Activated naive CD8-positive, alpha-beta T cell treated with anti-CD3 and anti-CD28 coated beads, Interleukin-2, amount 50 U/mL, for 24 hours (primary cell): ENCODE data around the gene BLTP3B.

Source experiments
- ATAC-seq: fragments of 150-1000 bp; cut with Tn5 transposase; one replicate; pipeline ENCODE4 v1.10.0; 2021
- DNase-seq: peaks from one replicate; pipeline ENCODE4 v3.0.0; 2021
- H3K27ac Mint-ChIP-seq: one replicate; pipeline ENCODE4 v1.8.0; 2021; ENCODE audit warnings: mild to moderate bottlenecking, mixed read lengths
- H3K27me3 Mint-ChIP-seq: one replicate; pipeline ENCODE4 v1.8.0; 2021; ENCODE audit warnings: mixed read lengths
- H3K36me3 Mint-ChIP-seq: one replicate; pipeline ENCODE4 v1.8.0; 2021; ENCODE audit warnings: low read depth, mixed read lengths
- H3K4me1 Mint-ChIP-seq: one replicate; pipeline ENCODE4 v1.8.0; 2021; ENCODE audit warnings: mixed read lengths
- H3K4me3 Mint-ChIP-seq: one replicate; pipeline ENCODE4 v1.8.0; 2021; ENCODE audit warnings: mild to moderate bottlenecking, moderate library complexity, mixed read lengths
- H3K9me3 Mint-ChIP-seq: one replicate; pipeline ENCODE4 v1.8.0; 2021; ENCODE audit warnings: mixed read lengths

BLTP3B gene

DNA sequence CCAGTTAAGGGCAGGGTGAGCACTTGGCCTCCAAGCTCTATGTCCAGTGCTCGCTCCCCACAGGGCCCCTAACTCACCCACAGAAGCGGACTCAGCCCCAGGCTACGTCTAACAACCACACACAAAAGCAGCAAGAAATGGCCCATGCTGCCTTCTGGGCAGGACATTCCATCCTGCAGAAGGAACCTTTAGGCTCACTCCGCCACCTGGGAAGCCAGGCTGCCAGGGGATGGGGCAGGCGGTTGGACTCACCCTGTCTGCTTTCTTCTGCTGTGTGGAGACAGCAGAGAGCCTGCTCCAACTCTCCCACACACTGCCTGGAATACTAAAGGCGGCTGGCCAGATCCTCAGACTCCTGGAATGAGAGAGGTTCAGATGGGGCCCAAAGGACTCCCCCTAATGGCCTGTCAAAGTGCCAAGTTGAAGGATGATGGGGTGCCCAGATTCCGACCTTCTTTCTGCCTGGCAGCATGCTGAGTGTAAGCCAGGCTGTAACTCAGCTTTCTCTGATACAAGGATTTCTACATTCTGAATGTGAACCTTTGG, 27.7 kb upstream of the BLTP3B start:
- no peak overlapping the region for H3K27ac Mint-ChIP-seq
- peaks cover 5% of the 10 kb centered on the region for H3K36me3 Mint-ChIP-seq
- H3K4me3 Mint-ChIP-seq: no peak overlapping the region
- DNase-seq: no peak
- no peaks in the 10 kb centered on the region for H3K27me3 Mint-ChIP-seq
- ATAC-seq: no peak
- H3K9me3 Mint-ChIP-seq: no peaks in the 10 kb centered on the region
- H3K4me1 Mint-ChIP-seq: no peaks in the 10 kb centered on the region

DNA sequence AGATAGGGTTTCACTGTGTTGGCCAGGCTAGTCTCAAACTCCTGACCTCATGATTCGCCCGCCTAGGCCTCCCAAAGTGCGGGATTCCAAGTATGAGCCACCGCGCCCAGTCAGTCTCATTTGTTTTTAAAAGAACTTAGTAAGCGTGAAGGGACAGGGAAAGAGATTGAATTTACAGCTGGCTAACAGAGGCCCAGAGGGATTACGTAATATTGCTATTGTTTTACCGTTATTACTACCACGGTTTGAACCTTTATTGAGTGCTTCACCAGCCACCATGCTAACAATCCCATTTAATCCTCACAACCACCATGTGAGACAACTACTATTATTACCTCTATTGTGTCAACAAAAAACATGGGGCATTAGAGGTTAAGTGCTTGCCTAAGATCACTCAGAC, 26.7 kb upstream of the BLTP3B start:
- ATAC-seq: no peak
- H3K4me1 Mint-ChIP-seq: peaks cover under 1% of the 10 kb centered on the region
- H3K27ac Mint-ChIP-seq: no peak overlapping the region
- no peak overlapping the region for H3K4me3 Mint-ChIP-seq
- H3K27me3 Mint-ChIP-seq: no peaks in the 10 kb centered on the region
- H3K9me3 Mint-ChIP-seq: no peaks in the 10 kb centered on the region
- H3K36me3 Mint-ChIP-seq: peaks cover 5% of the 10 kb centered on the region
- no peak for DNase-seq

DNA sequence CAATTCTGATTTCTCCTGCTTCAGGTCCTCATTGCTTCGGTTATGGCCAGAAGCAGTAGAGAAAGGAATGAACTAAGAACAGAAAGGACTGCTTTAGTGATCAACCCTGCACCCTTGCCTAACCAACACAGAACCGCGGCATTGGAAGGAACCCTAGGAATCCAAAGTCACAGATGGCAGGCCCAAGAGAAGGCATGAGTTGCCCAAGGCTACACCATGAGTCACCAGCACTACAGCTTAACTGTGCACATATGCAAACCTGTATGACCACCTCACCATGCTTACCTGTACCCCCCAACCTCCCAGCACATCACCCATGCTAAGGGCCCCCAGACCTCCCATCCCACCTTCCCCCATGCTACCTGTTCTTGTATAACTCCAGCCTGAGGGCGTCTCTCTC, 25.9 kb upstream of the BLTP3B start:
- ATAC-seq: no peak
- no peaks in the 10 kb centered on the region for H3K9me3 Mint-ChIP-seq
- DNase-seq: no peak
- H3K4me3 Mint-ChIP-seq: no peak overlapping the region
- H3K4me1 Mint-ChIP-seq: peaks cover 8% of the 10 kb centered on the region
- H3K27ac Mint-ChIP-seq: no peak overlapping the region
- no peaks in the 10 kb centered on the region for H3K27me3 Mint-ChIP-seq
- peaks cover 5% of the 10 kb centered on the region for H3K36me3 Mint-ChIP-seq

DNA sequence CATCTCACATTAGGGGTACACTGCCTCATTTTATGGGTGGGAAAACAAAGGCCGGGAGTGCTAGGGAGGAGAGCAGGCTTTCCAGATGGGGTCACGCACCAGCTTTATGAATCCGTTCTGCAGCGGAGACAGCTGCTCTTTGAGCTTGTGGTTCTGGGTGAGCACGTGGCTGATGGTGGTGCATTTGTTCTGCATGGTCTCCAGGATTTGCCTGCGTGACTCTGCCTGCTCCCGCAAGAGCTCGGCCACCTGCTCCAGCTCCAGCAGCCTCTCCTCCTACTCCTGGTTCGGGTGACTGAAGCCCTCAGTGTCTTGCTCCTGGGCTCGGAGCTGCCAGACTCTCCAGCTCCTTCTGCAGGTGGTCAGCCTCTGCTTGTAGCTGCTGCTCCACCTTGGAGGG, 23.6 kb upstream of the BLTP3B start:
- H3K36me3 Mint-ChIP-seq: no peaks in the 10 kb centered on the region
- ATAC-seq (no peak), DNase-seq (no peak)
- H3K9me3 Mint-ChIP-seq: no peaks in the 10 kb centered on the region
- H3K4me3 Mint-ChIP-seq: no peak overlapping the region
- no peak overlapping the region for H3K27ac Mint-ChIP-seq
- peaks cover 11% of the 10 kb centered on the region for H3K4me1 Mint-ChIP-seq
- no peaks in the 10 kb centered on the region for H3K27me3 Mint-ChIP-seq

DNA sequence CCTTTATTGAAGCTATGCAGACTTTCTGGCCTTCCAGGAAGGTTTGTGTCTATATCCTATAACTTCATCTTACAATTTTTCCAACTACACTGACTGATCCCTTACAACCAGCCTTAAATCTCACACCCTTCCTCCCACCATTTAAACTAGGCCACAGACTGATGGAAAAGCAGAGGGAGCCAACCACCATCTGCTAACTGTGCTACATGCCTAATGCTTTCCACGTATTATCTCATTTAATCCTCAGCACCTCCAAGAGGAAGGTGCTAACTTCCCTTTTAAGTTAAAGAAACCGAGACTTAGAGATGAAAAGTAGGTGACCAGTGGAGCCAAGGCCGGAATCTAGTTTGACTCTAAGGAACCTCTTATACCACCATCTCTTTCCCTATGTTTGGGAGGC, 22.7 kb upstream of the BLTP3B start:
- H3K27me3 Mint-ChIP-seq: no peaks in the 10 kb centered on the region
- H3K9me3 Mint-ChIP-seq: no peaks in the 10 kb centered on the region
- no peak for DNase-seq
- H3K36me3 Mint-ChIP-seq: no peaks in the 10 kb centered on the region
- H3K27ac Mint-ChIP-seq: no peak overlapping the region
- ATAC-seq: no peak
- no peak overlapping the region for H3K4me3 Mint-ChIP-seq
- peaks cover 11% of the 10 kb centered on the region for H3K4me1 Mint-ChIP-seq

DNA sequence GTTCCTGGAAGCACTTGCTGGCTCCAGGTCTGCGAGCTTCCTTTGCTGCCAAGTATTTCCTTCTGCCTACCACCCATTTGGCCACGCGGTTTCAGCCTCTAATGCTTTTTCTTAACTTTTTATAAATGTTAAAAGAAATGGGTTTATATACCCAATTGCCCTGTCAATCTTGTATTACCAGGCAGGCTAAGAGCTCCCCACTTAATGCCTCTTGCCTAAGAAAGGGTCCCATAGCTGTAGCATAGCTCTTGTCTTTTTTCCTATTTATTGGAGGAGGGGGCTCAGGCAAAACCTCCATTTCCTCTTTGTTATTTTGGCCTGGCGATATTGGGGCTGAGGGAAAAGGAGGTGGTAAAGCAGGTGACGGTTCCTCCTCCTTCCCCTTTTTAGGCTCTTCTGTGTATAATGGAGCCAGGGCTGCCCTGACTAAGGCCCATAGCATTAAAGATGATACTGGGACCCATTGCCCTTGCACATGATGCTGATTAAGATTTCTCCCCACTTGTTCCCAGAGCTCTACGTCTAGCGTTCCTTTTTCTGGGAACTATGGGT, 21.6 kb upstream of the BLTP3B start:
- H3K27ac Mint-ChIP-seq: no peak overlapping the region
- H3K9me3 Mint-ChIP-seq: no peaks in the 10 kb centered on the region
- peaks cover 11% of the 10 kb centered on the region for H3K4me1 Mint-ChIP-seq
- no peaks in the 10 kb centered on the region for H3K27me3 Mint-ChIP-seq
- no peak for ATAC-seq
- H3K36me3 Mint-ChIP-seq: no peaks in the 10 kb centered on the region
- H3K4me3 Mint-ChIP-seq: peak overlapping the region; percentile 41
- no peak for DNase-seq

GRCh38 chr12:100163416-100164152, 20.9 kb upstream of the BLTP3B start:
- Mint-ChIP-seq H3K4me1 (peaks cover 11% of the 10 kb centered on the region), H3K4me3 (peak overlapping the region; percentile 41), H3K36me3 (no peaks in the 10 kb centered on the region), H3K9me3 (no peaks in the 10 kb centered on the region), H3K27ac (no peak overlapping the region), H3K27me3 (no peaks in the 10 kb centered on the region)
- peak; percentile 69 for DNase-seq
- peak; percentile 99 for ATAC-seq

DNA sequence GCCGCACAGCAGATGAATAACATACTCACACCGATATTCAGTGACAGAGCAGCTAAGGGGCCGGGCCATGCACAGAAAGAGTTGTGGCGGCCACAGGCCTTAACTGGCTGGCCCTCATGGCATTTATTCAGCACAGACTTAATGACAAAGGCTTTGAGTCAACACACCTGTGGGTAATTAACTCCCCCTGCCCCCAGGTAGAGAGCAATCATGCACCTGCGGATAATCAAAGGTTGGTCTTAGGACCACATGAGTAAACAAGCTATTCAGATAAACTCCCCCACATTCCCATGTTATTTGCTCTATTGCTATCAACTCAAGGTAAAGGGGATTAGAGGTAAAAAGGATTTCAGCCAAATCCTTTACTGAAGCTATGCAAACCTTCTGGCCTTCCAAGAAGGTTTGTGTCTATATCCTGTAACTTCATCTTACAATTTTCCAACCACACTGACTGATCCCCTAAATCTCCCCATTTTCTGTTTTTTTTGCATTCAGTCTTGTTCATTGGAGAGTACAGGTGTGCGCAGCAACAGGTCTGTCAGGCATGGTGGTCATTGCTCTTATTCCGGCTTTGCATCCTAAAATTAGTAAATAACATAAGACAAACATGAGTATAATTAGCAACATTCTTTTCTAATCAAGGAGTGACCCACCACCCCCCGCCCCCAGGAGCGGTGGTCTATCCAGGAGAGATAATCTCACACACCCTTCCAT, 16.9 kb upstream of the BLTP3B start:
- DNase-seq (no peak), ATAC-seq (no peak)
- no peaks in the 10 kb centered on the region for H3K9me3 Mint-ChIP-seq
- no peaks in the 10 kb centered on the region for H3K27me3 Mint-ChIP-seq
- H3K36me3 Mint-ChIP-seq: no peaks in the 10 kb centered on the region
- peaks cover 15% of the 10 kb centered on the region for H3K4me1 Mint-ChIP-seq
- H3K4me3 Mint-ChIP-seq: no peak overlapping the region
- no peak overlapping the region for H3K27ac Mint-ChIP-seq

DNA sequence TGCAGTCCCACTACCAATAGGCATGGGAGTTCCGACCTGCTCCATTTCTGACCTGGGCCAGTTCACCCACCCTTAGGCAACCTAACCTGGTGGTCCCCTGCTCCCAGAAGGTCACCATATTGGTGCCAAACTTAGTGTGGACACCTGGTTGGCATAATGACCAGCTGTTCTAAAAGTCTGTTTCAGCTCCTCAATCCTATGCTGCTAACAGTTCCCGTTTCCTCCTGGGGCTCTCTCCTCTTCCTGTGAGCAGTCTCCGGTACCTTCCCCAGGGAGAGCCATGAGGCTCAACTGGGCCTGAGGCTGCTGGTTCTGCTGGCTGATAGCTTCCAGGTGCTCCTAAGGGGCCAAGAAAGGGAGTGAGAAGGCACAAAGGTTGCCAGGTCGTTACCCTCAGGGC, 15.9 kb upstream of the BLTP3B start:
- Mint-ChIP-seq H3K4me3 (no peak overlapping the region), H3K27ac (no peak overlapping the region), H3K4me1 (peaks cover 8% of the 10 kb centered on the region), H3K9me3 (no peaks in the 10 kb centered on the region), H3K36me3 (no peaks in the 10 kb centered on the region), H3K27me3 (no peaks in the 10 kb centered on the region)
- ATAC-seq: no peak
- no peak for DNase-seq

GRCh38 chr12:100157427-100157821, 14.8 kb upstream of the BLTP3B start:
- Mint-ChIP-seq H3K27ac (no peak overlapping the region), H3K36me3 (no peaks in the 10 kb centered on the region), H3K4me3 (no peak overlapping the region), H3K27me3 (no peaks in the 10 kb centered on the region), H3K4me1 (peaks cover 5% of the 10 kb centered on the region), H3K9me3 (no peaks in the 10 kb centered on the region)
- no peak for ATAC-seq
- no peak for DNase-seq

DNA sequence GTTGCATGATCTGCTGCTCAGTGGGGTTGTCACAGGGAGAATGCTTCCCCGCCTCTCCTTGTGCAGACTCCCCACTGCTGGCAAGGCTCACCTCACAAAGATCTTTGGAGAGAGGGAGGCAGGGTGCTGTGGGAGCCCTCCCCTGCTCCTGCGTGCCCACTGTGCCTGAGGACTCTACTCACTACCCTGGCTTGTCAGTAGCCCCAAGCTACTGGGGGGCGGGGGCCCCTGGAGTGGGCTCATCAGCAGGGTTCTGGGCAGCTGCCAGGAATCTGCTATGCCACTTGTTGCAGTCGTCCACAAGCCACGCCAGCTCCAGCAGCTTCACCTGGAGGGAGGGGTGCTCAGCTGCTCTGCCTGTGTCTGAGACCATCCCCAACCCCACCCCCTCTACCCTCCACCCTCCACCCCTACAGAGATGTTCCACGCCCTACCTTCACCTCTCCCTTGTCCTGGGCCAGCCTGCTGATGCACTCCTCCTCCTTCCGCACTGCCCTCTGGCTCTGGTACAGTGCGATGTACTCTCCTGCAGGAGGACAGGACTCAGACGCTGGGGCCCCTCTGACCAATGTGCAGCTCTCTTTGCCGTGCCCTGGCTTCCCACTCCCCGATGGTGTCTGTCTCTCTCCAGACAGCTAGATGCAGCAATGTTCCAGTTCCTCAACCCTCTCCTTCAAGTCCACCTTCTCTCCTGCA, 14.2 kb upstream of the BLTP3B start:
- Mint-ChIP-seq H3K27ac (no peak overlapping the region), H3K4me3 (no peak overlapping the region), H3K9me3 (no peaks in the 10 kb centered on the region), H3K27me3 (no peaks in the 10 kb centered on the region), H3K4me1 (peaks cover 5% of the 10 kb centered on the region), H3K36me3 (no peaks in the 10 kb centered on the region)
- ATAC-seq (peak; percentile 8), DNase-seq (no peak)

GRCh38 chr12:100154474-100155247, 12.0 kb upstream of the BLTP3B start:
- Mint-ChIP-seq H3K9me3 (no peaks in the 10 kb centered on the region), H3K27ac (no peak overlapping the region), H3K4me1 (peaks cover 5% of the 10 kb centered on the region), H3K4me3 (no peak overlapping the region), H3K27me3 (no peaks in the 10 kb centered on the region), H3K36me3 (no peaks in the 10 kb centered on the region)
- DNase-seq (peak; percentile 83), ATAC-seq (peak; percentile 70)

DNA sequence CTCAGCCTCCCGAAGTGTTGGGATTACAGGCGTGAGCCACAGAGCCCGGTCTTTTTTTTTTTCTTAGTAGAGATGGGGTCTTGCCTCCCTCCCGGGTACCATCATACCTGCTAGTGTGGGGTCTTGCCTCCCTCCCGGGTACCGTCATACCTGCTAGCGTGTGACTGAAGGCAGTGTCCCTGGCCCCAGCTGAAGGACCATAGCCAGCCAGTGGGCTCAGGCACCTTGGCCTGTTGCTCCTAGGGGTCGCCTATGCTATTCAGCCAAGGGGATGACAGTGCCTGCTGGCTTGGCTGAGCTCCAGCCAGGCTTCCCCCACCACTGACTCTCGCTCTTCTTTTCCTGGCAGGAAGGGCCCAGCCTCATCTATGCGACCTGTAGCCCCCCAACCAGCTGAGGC, 10.5 kb upstream of the BLTP3B start:
- no peaks in the 10 kb centered on the region for H3K27me3 Mint-ChIP-seq
- no peaks in the 10 kb centered on the region for H3K9me3 Mint-ChIP-seq
- H3K36me3 Mint-ChIP-seq: no peaks in the 10 kb centered on the region
- peaks cover 5% of the 10 kb centered on the region for H3K4me1 Mint-ChIP-seq
- H3K27ac Mint-ChIP-seq: no peak overlapping the region
- no peak for ATAC-seq
- DNase-seq: no peak
- no peak overlapping the region for H3K4me3 Mint-ChIP-seq

GRCh38 chr12:100151769-100152168, 9.1 kb upstream of the BLTP3B start:
- no peak for DNase-seq
- Mint-ChIP-seq H3K27me3 (no peaks in the 10 kb centered on the region), H3K9me3 (no peaks in the 10 kb centered on the region), H3K27ac (no peak overlapping the region), H3K4me3 (no peak overlapping the region), H3K36me3 (no peaks in the 10 kb centered on the region), H3K4me1 (peaks cover 5% of the 10 kb centered on the region)
- no peak for ATAC-seq
